Neutrophil (primary cell): ENCODE data around the gene NR3C1.

Experiments
- H3K27ac ChIP-seq: fragments of 200-600 bp; sonication (generic); 2 replicates; pipeline ENCODE4 v1.5.1; 2016; ENCODE audit warnings: mild to moderate bottlenecking, moderate library complexity
- H3K27me3 ChIP-seq: fragments of 200-600 bp; sonication (generic); 2 replicates; pipeline ENCODE4 v1.6.0; 2016; ENCODE audit warnings: mild to moderate bottlenecking
- H3K36me3 ChIP-seq: fragments of 200-600 bp; sonication (generic); 2 replicates; pipeline ENCODE4 v1.5.1; 2017
- H3K4me1 ChIP-seq, 2 experiments: fragments of 200-600 bp in 1 of 2; sonication (generic) in 1 of 2; 1 replicate in 1 of 2; 2 replicates in 1 of 2; pipeline versions ENCODE4 v1.5.1 to v1.6.1; 2013 to 2016; ENCODE audit warnings: low read depth in 1 of 2, low read length in 1 of 2, mild to moderate bottlenecking in 1 of 2, moderate library complexity in 1 of 2; ENCODE audit not compliant: control insufficient read depth in 1 of 2, insufficient read depth in 1 of 2
- H3K4me3 ChIP-seq, 2 experiments: fragments of 200-600 bp in 1 of 2; sonication (generic) in 1 of 2; 1 replicate in 1 of 2; 2 replicates in 1 of 2; pipeline ENCODE4 v1.5.1; 2013 to 2016; ENCODE audit warnings: low read depth in 1 of 2, low read length in 1 of 2, mild to moderate bottlenecking in 1 of 2, moderate library complexity in 1 of 2
- H3K9me3 ChIP-seq: fragments of 200-600 bp; sonication (generic); 2 replicates; pipeline ENCODE4 v1.5.1; 2016
- CTCF ChIP-seq: fragments of 200-600 bp; sonication (generic); IDR thresholded peaks from 2 replicates; pipeline ENCODE4 v1.5.1; 2016; ENCODE audit warnings: antibody characterized with exemption

The NR3C1 gene

DNA sequence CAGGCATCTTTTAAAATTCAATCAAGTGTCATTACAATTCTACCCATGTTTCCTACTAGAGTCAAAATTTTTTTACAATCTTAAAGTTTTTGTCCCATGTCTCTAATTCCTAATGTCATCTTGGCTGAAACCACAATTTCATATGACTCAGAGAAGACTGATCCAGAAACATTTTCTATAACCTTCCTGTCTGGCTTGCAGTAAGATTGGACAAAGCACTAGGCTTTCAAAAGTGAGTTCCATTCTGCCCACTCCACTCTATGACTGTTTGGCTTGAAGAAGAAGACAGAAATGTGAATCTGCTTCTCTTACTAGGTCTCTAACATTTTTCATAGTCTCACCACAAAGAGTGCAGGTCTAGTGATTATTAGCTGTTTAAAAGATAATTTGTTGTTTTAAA is 88.8 kb downstream of the NR3C1 start:
- Histone ChIP-seq H3K9me3 (no peaks in the 10 kb centered on the region), H3K4me1 (peaks cover 6 to 12% of the 10 kb centered on the region in 2 experiments), H3K27me3 (no peaks in the 10 kb centered on the region), H3K4me3 (no peak overlapping the region), H3K36me3 (peaks cover 41% of the 10 kb centered on the region), H3K27ac (no peak overlapping the region)
- TF ChIP-seq CTCF: no peak

- Histone ChIP-seq H3K4me3 (no peak overlapping the region), H3K27me3 (no peaks in the 10 kb centered on the region), H3K36me3 (peaks cover 47% of the 10 kb centered on the region), H3K4me1 (peaks cover 9 to 15% of the 10 kb centered on the region in 2 experiments), H3K27ac (no peak overlapping the region), H3K9me3 (no peaks in the 10 kb centered on the region)
- no peak for TF ChIP-seq CTCF
Measured at GRCh38 chr5:143314099-143314498, 89.4 kb downstream of the NR3C1 start.

DNA sequence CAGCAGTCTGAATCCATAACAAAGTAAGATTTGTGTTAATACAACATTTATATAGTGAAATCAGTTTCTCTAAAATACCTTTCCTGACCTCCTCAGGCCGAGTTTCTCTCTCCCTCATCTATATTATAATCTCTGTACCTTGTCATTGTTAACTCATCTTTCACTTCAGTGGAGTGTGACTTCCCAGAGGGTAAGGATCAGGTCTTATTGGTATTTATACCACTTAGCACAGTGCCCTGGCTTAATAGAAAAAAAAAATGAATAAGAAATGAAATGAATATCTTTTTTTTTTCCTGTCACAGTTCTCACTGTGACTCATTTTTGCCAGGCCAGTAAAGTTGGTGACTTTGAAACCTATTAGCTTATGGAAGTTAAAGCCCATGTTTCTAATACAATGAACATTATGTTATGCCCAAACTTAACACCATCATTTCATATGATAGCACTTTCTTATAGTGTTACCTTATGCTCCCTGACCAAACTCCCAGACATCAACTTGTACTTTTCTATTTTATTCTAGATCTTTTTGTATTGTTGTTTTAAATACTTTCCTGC is 90.1 kb downstream of the NR3C1 start:
- Histone ChIP-seq H3K27ac (no peak overlapping the region), H3K36me3 (peaks cover 54% of the 10 kb centered on the region)

GRCh38 chr5:143312822-143313221 is 90.7 kb downstream of the NR3C1 start:
- Histone ChIP-seq H3K27ac (no peak overlapping the region), H3K27me3 (no peaks in the 10 kb centered on the region), H3K36me3 (peaks cover 60% of the 10 kb centered on the region), H3K9me3 (no peaks in the 10 kb centered on the region), H3K4me1 (peaks cover 9 to 15% of the 10 kb centered on the region in 2 experiments), H3K4me3 (no peak overlapping the region)
- TF ChIP-seq CTCF: no peak

More for the DNA sequence above, 90.1 kb downstream of the NR3C1 start:
- H3K4me3 ChIP-seq: no peak overlapping the region
- no peak for TF ChIP-seq CTCF
- H3K4me1 ChIP-seq: peaks cover 9 to 15% of the 10 kb centered on the region in 2 experiments
- no peaks in the 10 kb centered on the region for H3K27me3 ChIP-seq
- no peaks in the 10 kb centered on the region for H3K9me3 ChIP-seq

DNA sequence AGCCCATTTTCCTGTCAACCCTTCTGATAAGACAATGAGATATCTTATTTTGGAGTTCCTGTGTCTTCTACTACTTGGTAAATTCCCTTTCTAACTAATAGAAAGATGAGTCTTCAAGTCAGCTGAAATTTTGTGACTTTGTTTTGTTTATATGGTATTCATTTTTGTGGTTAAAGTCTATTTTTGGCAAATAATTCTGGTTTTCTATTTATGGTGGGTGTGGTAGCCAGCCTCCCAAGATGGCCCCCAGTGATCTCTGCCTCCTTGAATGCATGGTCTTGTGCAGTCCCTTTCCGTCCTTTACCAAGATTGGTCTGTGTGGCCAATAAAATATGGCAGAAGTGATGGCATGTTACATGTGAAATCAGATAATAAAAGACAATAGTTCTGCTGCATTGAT is 91.5 kb downstream of the NR3C1 start:
- Histone ChIP-seq H3K9me3 (no peaks in the 10 kb centered on the region), H3K4me1 (peaks cover 9 to 15% of the 10 kb centered on the region in 2 experiments), H3K4me3 (no peak overlapping the region), H3K27ac (no peak overlapping the region), H3K27me3 (no peaks in the 10 kb centered on the region), H3K36me3 (peaks cover 61% of the 10 kb centered on the region)
- TF ChIP-seq CTCF: no peak

GRCh38 chr5:143311428-143311827 is 92.1 kb downstream of the NR3C1 start:
- Histone ChIP-seq H3K9me3 (no peaks in the 10 kb centered on the region), H3K36me3 (peaks cover 62% of the 10 kb centered on the region), H3K4me3 (no peak overlapping the region), H3K4me1 (peaks cover 9 to 10% of the 10 kb centered on the region in 2 experiments), H3K27ac (no peak overlapping the region), H3K27me3 (no peaks in the 10 kb centered on the region)
- TF ChIP-seq CTCF: no peak
